Neural progenitor cell (in vitro differentiated cells): ENCODE data around the gene REV3L.
"Not testable (repeated sequence)": the region's sequence is repeated elsewhere in the genome, so short reads cannot be mapped to it uniquely, and the experiment has no call there.

Source experiments
- EZH2 ChIP-seq: fragments of 200-600 bp; sonication (generic); IDR thresholded peaks from 2 replicates; pipeline ENCODE4 v1.6.1; 2017; ENCODE audit warnings: antibody characterized with exemption, mild to moderate bottlenecking, moderate library complexity
- EZH2phosphoT487 ChIP-seq: fragments of 200-600 bp; sonication (generic); IDR thresholded peaks from 2 replicates; pipeline ENCODE4 v1.6.1; 2017; ENCODE audit warnings: antibody characterized with exemption
- TF ChIP-seq, protein P1 (sequence below): fragments of 200-600 bp; sonication (generic); IDR thresholded peaks from 2 replicates; pipeline ENCODE4 v1.5.1; 2017; ENCODE audit warnings: antibody characterized with exemption, mild to moderate bottlenecking

DNA sequence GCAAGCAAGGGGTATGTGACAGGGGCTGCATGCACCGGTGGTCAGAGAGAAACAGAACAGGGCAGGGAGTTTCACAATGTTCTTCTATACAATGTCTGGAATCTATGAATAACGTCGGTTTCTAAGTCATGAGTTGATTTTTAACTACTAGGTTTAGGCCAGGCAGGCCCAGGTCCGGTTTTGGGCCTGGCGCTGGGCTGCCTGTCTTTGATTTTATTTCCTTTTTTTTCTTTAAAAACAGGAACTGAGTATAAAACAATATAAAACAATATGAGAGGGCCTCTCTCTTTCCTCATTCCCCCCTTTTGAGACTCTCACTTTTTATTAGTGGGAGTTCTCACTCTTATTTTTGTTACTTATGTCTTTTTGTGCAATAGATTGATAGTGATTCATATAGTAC lies 198.7 kb downstream of the REV3L start:
- not testable (repeated sequence) for TF ChIP-seq EZH2phosphoT487, EZH2
- TF ChIP-seq, protein P1, sequence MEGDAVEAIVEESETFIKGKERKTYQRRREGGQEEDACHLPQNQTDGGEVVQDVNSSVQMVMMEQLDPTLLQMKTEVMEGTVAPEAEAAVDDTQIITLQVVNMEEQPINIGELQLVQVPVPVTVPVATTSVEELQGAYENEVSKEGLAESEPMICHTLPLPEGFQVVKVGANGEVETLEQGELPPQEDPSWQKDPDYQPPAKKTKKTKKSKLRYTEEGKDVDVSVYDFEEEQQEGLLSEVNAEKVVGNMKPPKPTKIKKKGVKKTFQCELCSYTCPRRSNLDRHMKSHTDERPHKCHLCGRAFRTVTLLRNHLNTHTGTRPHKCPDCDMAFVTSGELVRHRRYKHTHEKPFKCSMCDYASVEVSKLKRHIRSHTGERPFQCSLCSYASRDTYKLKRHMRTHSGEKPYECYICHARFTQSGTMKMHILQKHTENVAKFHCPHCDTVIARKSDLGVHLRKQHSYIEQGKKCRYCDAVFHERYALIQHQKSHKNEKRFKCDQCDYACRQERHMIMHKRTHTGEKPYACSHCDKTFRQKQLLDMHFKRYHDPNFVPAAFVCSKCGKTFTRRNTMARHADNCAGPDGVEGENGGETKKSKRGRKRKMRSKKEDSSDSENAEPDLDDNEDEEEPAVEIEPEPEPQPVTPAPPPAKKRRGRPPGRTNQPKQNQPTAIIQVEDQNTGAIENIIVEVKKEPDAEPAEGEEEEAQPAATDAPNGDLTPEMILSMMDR: not testable (repeated sequence)
